ENCODE measurements around the gene FES.
A peak's percentile ranks its signal among the peaks of the same experiment; 100 is the strongest.
"Not testable (repeated sequence)": the region's sequence is repeated elsewhere in the genome, so short reads cannot be mapped to it uniquely, and the experiment has no call there.

Gene FES

GRCh38 chr15:90891346-90891949 lies 7.1 kb downstream of the FES start:
- no peak for DNase-seq (ENCODE audit: low spot score)

- DNase-seq (ENCODE audit: low spot score): no peak
These were observed 7.7 kb downstream of the FES start for GRCh38 chr15:90892023-90892422.

GRCh38 chr15:90892498-90893174 lies 8.3 kb downstream of the FES start:
- no peak for DNase-seq (ENCODE audit: low spot score)

GRCh38 chr15:90893175-90894090 lies 9.1 kb downstream of the FES start:
- no peak for DNase-seq (ENCODE audit: low spot score)

GRCh38 chr15:90895571-90896117 lies 11.3 kb downstream of the FES start:
- DNase-seq (ENCODE audit: low spot score): no peak

- not testable (repeated sequence) for DNase-seq (ENCODE audit: low spot score)
These were observed 12.9 kb downstream of the FES start for GRCh38 chr15:90897131-90897655.

GRCh38 chr15:90901175-90902039 lies 17.1 kb downstream of the FES start:
- DNase-seq (ENCODE audit: low spot score): no peak

GRCh38 chr15:90902040-90902839 lies 17.9 kb downstream of the FES start:
- peak; percentile 92 for DNase-seq (ENCODE audit: low spot score)

GRCh38 chr15:90902840-90903732 lies 18.8 kb downstream of the FES start, which contains the start of gene MAN2A2:
TSS of gene MAN2A2 (plus strand) at chr15:90903302. CDS start at chr15:90904208, 906 bp downstream.
- DNase-seq (ENCODE audit: low spot score): peak; percentile 82

- DNase-seq (ENCODE audit: low spot score): no peak
These were observed 19.6 kb downstream of the FES start for GRCh38 chr15:90903733-90904536.

- DNase-seq (ENCODE audit: low spot score): no peak
These were observed 20.4 kb downstream of the FES start for GRCh38 chr15:90904746-90905145.

GRCh38 chr15:90905306-90906180 lies 21.2 kb downstream of the FES start:
- no peak for DNase-seq (ENCODE audit: low spot score)

GRCh38 chr15:90906181-90906849 lies 22.0 kb downstream of the FES start:
- no peak for DNase-seq (ENCODE audit: low spot score)

- no peak for DNase-seq (ENCODE audit: low spot score)
These were observed 22.9 kb downstream of the FES start for GRCh38 chr15:90907051-90907660.

- DNase-seq (ENCODE audit: low spot score): peak; percentile 63
These were observed 23.7 kb downstream of the FES start for GRCh38 chr15:90907838-90908507.

- not testable (repeated sequence) for DNase-seq (ENCODE audit: low spot score)
These were observed 25.1 kb downstream of the FES start for GRCh38 chr15:90909449-90909848.
